H9 (cell line): ENCODE results near the gene CELSR2. TPM values are rescaled to one million over a fixed set of nuclear protein-coding genes. Genes with fewer than 3 reads are reported as not detected.

ENCODE experiments used
- DNase-seq: peaks from one replicate; pipeline ENCODE4 v3.0.0-alpha.2; 2017
- H2AFZ ChIP-seq: one replicate; pipeline ENCODE4 v1.6.1; 2013; ENCODE audit warnings: mild to moderate bottlenecking, low read length, control low read depth, moderate library complexity
- H2AK5ac ChIP-seq: 2 replicates; pipeline ENCODE4 v1.6.1; 2013; ENCODE audit warnings: low read length, control low read depth, mixed read lengths; ENCODE audit not compliant: insufficient read length
- H2BK120ac ChIP-seq: one replicate; pipeline ENCODE4 v1.6.1; 2013; ENCODE audit warnings: low read depth, mild to moderate bottlenecking, low read length, control low read depth, inconsistent platforms; ENCODE audit not compliant: poor library complexity, severe bottlenecking
- H2BK12ac ChIP-seq: 2 replicates; pipeline ENCODE4 v1.6.1; 2013; ENCODE audit warnings: low read length, control low read depth, mixed read lengths, low read depth; ENCODE audit not compliant: insufficient read length
- H2BK15ac ChIP-seq: 2 replicates; pipeline ENCODE4 v1.6.1; 2013; ENCODE audit warnings: low read depth, low read length, control low read depth
- H2BK20ac ChIP-seq: one replicate; pipeline ENCODE4 v1.6.1; 2013; ENCODE audit warnings: low read depth, mild to moderate bottlenecking, low read length, control low read depth, inconsistent platforms; ENCODE audit not compliant: poor library complexity, severe bottlenecking
- H2BK5ac ChIP-seq: 2 replicates; pipeline ENCODE4 v1.6.1; 2013; ENCODE audit warnings: low read length, control low read depth, mixed read lengths; ENCODE audit not compliant: insufficient read length
- H3K14ac ChIP-seq: 2 replicates; pipeline ENCODE4 v1.6.1; 2013; ENCODE audit warnings: low read length, control low read depth; ENCODE audit not compliant: insufficient read depth
- H3K18ac ChIP-seq: 2 replicates; pipeline ENCODE4 v1.6.1; 2013; ENCODE audit warnings: low read depth, mild to moderate bottlenecking, mixed read lengths, low read length, control low read depth; ENCODE audit not compliant: insufficient read length
- H3K23ac ChIP-seq: 2 replicates; pipeline ENCODE4 v1.6.1; 2013; ENCODE audit warnings: low read length, control low read depth, mixed read lengths, low read depth; ENCODE audit not compliant: insufficient read length
- H3K23me2 ChIP-seq: 2 replicates; pipeline ENCODE4 v1.6.1; 2013; ENCODE audit warnings: low read depth, mild to moderate bottlenecking, mixed read lengths, low read length, control low read depth; ENCODE audit not compliant: insufficient read length, poor library complexity, severe bottlenecking
- H3K27ac ChIP-seq: 2 replicates; pipeline ENCODE4 v1.5.1; 2013; ENCODE audit warnings: low read length, control low read depth, mixed read lengths, low read depth; ENCODE audit not compliant: insufficient read length
- H3K27me3 ChIP-seq: 2 replicates; pipeline ENCODE4 v1.6.1; 2013; ENCODE audit warnings: low read length, control low read depth, inconsistent platforms; ENCODE audit not compliant: insufficient read depth
- H3K4ac ChIP-seq: 2 replicates; pipeline ENCODE4 v1.6.1; 2013; ENCODE audit warnings: low read depth, mild to moderate bottlenecking, control low read depth, inconsistent platforms, low read length, moderate library complexity
- H3K4me1 ChIP-seq: 2 replicates; pipeline ENCODE4 v1.6.1; 2013; ENCODE audit warnings: low read length, control low read depth, inconsistent platforms; ENCODE audit not compliant: insufficient read depth
- H3K4me2 ChIP-seq: 2 replicates; pipeline ENCODE4 v1.6.1; 2013; ENCODE audit warnings: low read length, control low read depth, mixed read lengths; ENCODE audit not compliant: insufficient read length, insufficient read depth
- H3K56ac ChIP-seq: 2 replicates; pipeline ENCODE4 v1.6.1; 2013; ENCODE audit warnings: low read depth, mild to moderate bottlenecking, mixed read lengths, low read length, control low read depth; ENCODE audit not compliant: insufficient read length
- H3K79me1 ChIP-seq: 2 replicates; pipeline ENCODE4 v1.6.1; 2013; ENCODE audit warnings: low read depth, mild to moderate bottlenecking, moderate library complexity, low read length, control low read depth, inconsistent platforms; ENCODE audit not compliant: insufficient read depth, poor library complexity, severe bottlenecking
- H3K79me2 ChIP-seq: 2 replicates; pipeline ENCODE4 v1.6.1; 2013; ENCODE audit warnings: low read length, control low read depth, inconsistent platforms; ENCODE audit not compliant: insufficient read depth
- H3K9ac ChIP-seq: 2 replicates; pipeline ENCODE4 v1.6.1; 2013; ENCODE audit warnings: low read length, control low read depth, mixed read lengths; ENCODE audit not compliant: insufficient read length; ENCODE audit errors: extremely low read depth
- H3K9me3 ChIP-seq: one replicate; pipeline ENCODE4 v1.6.1; 2013; ENCODE audit warnings: low read depth, low read length, inconsistent platforms; ENCODE audit not compliant: control insufficient read depth
- H3T11ph ChIP-seq: one replicate; pipeline ENCODE4 v1.6.1; 2013; ENCODE audit warnings: mild to moderate bottlenecking, low read length, control low read depth, inconsistent platforms
- H4K20me1 ChIP-seq: one replicate; pipeline ENCODE4 v1.6.1; 2013; ENCODE audit not compliant: control insufficient read depth, insufficient read length, insufficient read depth
- H4K5ac ChIP-seq: 2 replicates; pipeline ENCODE4 v1.6.1; 2013; ENCODE audit warnings: low read depth, mild to moderate bottlenecking, mixed read lengths, low read length, control low read depth; ENCODE audit not compliant: insufficient read length
- H4K8ac ChIP-seq: replicated peaks from 2 replicates; pipeline ENCODE4 v1.6.1; 2013; ENCODE audit warnings: low read length, control low read depth, mixed read lengths, low read depth; ENCODE audit not compliant: insufficient read length
- H4K91ac ChIP-seq: 2 replicates; pipeline ENCODE4 v1.6.1; 2013; ENCODE audit warnings: low read depth, mild to moderate bottlenecking, moderate library complexity, mixed read lengths, low read length, control low read depth; ENCODE audit not compliant: insufficient read length
- H3K27ac Mint-ChIP-seq, 3 experiments: 2 replicates in 2 of 3; 3 replicates in 1 of 3; pipeline ENCODE4 v1.8.0; 2020 to 2021; ENCODE audit warnings: mixed read lengths in 3 of 3, mild to moderate bottlenecking in 1 of 3, moderate library complexity in 1 of 3
- H3K27me3 Mint-ChIP-seq: 2 replicates; pipeline ENCODE4 v1.8.0; 2021; ENCODE audit warnings: low read depth, mild to moderate bottlenecking, moderate library complexity, mixed read lengths
- H3K36me3 Mint-ChIP-seq, 3 experiments: 2 replicates in 2 of 3; 3 replicates in 1 of 3; pipeline ENCODE4 v1.8.0; 2020 to 2021; ENCODE audit warnings: low read depth in 3 of 3, mixed read lengths in 3 of 3; ENCODE audit not compliant: insufficient read depth in 1 of 3
- H3K4me1 Mint-ChIP-seq, 2 experiments: 2 replicates each; pipeline ENCODE4 v1.8.0; 2020; ENCODE audit warnings: mixed read lengths in 2 of 2
- H3K4me3 Mint-ChIP-seq, 2 experiments: 2 replicates in 1 of 2; 3 replicates in 1 of 2; pipeline ENCODE4 v1.8.0; 2020 to 2021; ENCODE audit warnings: mild to moderate bottlenecking in 2 of 2, mixed read lengths in 2 of 2, moderate library complexity in 1 of 2
- H3K9me3 Mint-ChIP-seq, 2 experiments: 2 replicates in 1 of 2; 3 replicates in 1 of 2; pipeline ENCODE4 v1.8.0; 2020; ENCODE audit warnings: mild to moderate bottlenecking in 2 of 2, mixed read lengths in 2 of 2, moderate library complexity in 1 of 2
- WGBS: extraction: QIAGEN DNeasy Blood & Tissue Kit; methylation state at CpG from one replicate; pipeline ENCODE4 v1.1.7; 2013; ENCODE audit warnings: missing lambda C conversion rate, low lambda C conversion rate, mixed read lengths; ENCODE audit not compliant: insufficient read length; ENCODE audit errors: extremely low coverage; 5-methylcytosine and 5-hydroxymethylcytosine counted together
- total RNA-seq: library from RNA; stranded (reverse); gene quantifications from 2 replicates; pipeline ENCODE4 v1.2.1, GENCODE V29; 2021
- TF ChIP-seq, protein P1 (sequence below): fragments of 200-600 bp; sonication (generic); conservative IDR thresholded peaks from 3 replicates; pipeline ENCODE4 v1.8.0; 2021; ENCODE audit warnings: antibody characterized with exemption, mild to moderate bottlenecking

The CELSR2 gene
- total RNA-seq, 1 experiment from 2014 or later, result 29.2 TPM

- Histone ChIP-seq H3K4ac (no peak overlapping the region), H3K18ac (no peak overlapping the region), H3K9me3 (no peaks in the 10 kb centered on the region), H3K4me1 (no peaks in the 10 kb centered on the region), H2AK5ac (no peak overlapping the region), H3T11ph (no peak overlapping the region), H3K23ac (no peak overlapping the region), H3K27me3 (no peaks in the 10 kb centered on the region), H3K27ac (no peak overlapping the region), H3K9ac (no peak overlapping the region), H3K79me2 (no peaks in the 10 kb centered on the region), H3K23me2 (no peaks in the 10 kb centered on the region), H3K56ac (no peak overlapping the region), H2BK20ac (no peak overlapping the region), H3K79me1 (no peaks in the 10 kb centered on the region), H2BK15ac (no peak overlapping the region), H4K20me1 (no peaks in the 10 kb centered on the region), H2AFZ (no peak overlapping the region), H4K8ac (no peak overlapping the region), H2BK5ac (no peak overlapping the region), H4K91ac (no peak overlapping the region), H4K5ac (no peak overlapping the region), H2BK120ac (no peak overlapping the region), H3K4me2 (no peak overlapping the region), H2BK12ac (no peak overlapping the region), H3K14ac (no peak overlapping the region)
- no peak for DNase-seq
- H3K4me1 Mint-ChIP-seq, result peaks cover 5% of the 10 kb centered on the region in 2 experiments
- WGBS, result no CpG with 5 or more reads among the region's 1 CpG
- no peaks in the 10 kb centered on the region for H3K9me3 Mint-ChIP-seq
- H3K36me3 Mint-ChIP-seq, result peaks cover 25 to 80% (median 59%) of the 10 kb centered on the region in 3 experiments; a peak in 6 of 7 replicates
- TF ChIP-seq, protein P1, sequence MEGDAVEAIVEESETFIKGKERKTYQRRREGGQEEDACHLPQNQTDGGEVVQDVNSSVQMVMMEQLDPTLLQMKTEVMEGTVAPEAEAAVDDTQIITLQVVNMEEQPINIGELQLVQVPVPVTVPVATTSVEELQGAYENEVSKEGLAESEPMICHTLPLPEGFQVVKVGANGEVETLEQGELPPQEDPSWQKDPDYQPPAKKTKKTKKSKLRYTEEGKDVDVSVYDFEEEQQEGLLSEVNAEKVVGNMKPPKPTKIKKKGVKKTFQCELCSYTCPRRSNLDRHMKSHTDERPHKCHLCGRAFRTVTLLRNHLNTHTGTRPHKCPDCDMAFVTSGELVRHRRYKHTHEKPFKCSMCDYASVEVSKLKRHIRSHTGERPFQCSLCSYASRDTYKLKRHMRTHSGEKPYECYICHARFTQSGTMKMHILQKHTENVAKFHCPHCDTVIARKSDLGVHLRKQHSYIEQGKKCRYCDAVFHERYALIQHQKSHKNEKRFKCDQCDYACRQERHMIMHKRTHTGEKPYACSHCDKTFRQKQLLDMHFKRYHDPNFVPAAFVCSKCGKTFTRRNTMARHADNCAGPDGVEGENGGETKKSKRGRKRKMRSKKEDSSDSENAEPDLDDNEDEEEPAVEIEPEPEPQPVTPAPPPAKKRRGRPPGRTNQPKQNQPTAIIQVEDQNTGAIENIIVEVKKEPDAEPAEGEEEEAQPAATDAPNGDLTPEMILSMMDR, result no peak
- H3K27me3 Mint-ChIP-seq, result no peaks in the 10 kb centered on the region
- H3K27ac Mint-ChIP-seq, result no peak overlapping the region
- no peak overlapping the region for H3K4me3 Mint-ChIP-seq
These were observed 67.2 kb downstream of the CELSR2 start for GRCh38 chr1:109316506-109316905.
